Esophagus squamous epithelium (tissue), 4 donors: ENCODE measurements around the gene ACE2. TPM values are rescaled to one million over a fixed set of nuclear protein-coding genes. Genes with fewer than 3 reads are reported as not detected.

Experiments used
- total RNA-seq, 4 donors: library from RNA; depleted of rRNA; stranded (reverse); fragments of >200 nt; gene quantifications; one replicate each; pipeline ENCODE4 v1.1.0, GENCODE V29; 2016

Gene ACE2
- total RNA-seq, 4 donors from 2014 or later: 0.57 to 9.8 (median 5.5) TPM

Other genes starting within 250 kb of the ACE2 start
- 1 to 10 TPM in 1 of 4 donors, under 1 TPM in 3; 0.13 to 1.1 (median 0.48) TPM for gene VEGFD, start 216.5 kb downstream of the ACE2 start, total RNA-seq
- 10 to 100 TPM; 22.1 to 56.3 (median 32.5) TPM for gene PIR, start 107.6 kb downstream of the ACE2 start, total RNA-seq
- 1 to 10 TPM in 2 of 4 donors, under 1 TPM in 1, not detected in 1; 0.79 to 2.5 (median 1.2) TPM for gene BMX, start 100.2 kb downstream of the ACE2 start, total RNA-seq
- gene CLTRN, start 63.8 kb upstream of the ACE2 start, total RNA-seq: under 1 TPM in 3 of 4 donors, not detected in 1; 0.19 to 0.83 (median 0.22) TPM
- gene CA5B, start 137.3 kb upstream of the ACE2 start, total RNA-seq: 10 to 100 TPM in 1 of 4 donors, 1 to 10 TPM in 3; 3.7 to 12.6 (median 5.0) TPM
- gene ZRSR2, start 189.5 kb upstream of the ACE2 start, total RNA-seq: 1 to 10 TPM; 2.5 to 6.5 (median 5.1) TPM